Measurements from ENCODE around the gene ZNF688. TPM values are rescaled to one million over a fixed set of nuclear protein-coding genes. Genes with fewer than 3 reads are reported as not detected.

ZNF688 gene
- polyA plus RNA-seq, 4 donors = 10.4 to 14.4 (median 12.7) TPM

DNA sequence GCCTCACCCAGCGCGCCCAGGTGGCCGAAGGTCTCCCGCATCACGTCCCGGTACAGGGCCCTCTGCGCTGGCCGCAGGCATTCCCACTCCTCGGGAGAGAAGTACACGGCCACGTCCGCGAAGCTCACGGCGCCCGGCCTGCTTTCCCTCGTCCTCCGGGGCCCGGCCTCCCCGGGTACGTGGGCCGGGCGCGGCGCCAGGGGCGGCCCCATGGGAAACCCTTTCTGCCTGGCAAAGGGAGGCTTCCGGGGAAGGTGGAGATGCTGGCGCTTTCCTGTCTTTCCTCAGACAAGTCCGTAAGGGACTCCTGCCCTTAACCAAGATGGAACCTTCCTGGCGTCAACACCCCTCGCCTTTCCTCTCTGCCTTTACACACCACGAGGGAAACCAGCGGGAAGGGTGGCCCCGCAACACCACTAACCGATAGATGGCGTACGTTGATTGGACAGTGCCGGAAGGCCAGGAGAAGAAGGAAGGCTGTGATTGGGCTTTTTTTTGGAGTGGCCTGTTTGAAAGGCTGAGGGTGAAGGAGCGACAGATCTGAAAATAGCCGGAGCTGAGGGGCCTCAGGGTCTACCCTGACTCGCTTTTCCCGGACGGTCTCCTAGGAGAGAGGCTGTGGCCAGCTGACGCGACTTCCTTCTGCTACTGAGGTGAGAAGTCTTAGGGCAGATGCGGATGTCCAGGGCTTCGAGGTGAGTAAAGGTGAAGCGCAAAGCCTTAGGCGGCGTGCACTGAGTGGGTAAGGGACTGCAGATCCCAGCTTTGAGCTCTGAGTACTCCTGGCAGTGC is 14.1 kb upstream of the ZNF688 start, which contains the start of gene ZNF785:
ZNF785 (minus strand) TSS at position 298 of the 792 bp plus-strand sequence; CDS start at position 212, 86 bp downstream.
- DNase-seq (ENCODE audit: low read depth in 4 of 4, low spot score in 3 of 4) = peak; percentile 94 to 99 (median 99)

DNA sequence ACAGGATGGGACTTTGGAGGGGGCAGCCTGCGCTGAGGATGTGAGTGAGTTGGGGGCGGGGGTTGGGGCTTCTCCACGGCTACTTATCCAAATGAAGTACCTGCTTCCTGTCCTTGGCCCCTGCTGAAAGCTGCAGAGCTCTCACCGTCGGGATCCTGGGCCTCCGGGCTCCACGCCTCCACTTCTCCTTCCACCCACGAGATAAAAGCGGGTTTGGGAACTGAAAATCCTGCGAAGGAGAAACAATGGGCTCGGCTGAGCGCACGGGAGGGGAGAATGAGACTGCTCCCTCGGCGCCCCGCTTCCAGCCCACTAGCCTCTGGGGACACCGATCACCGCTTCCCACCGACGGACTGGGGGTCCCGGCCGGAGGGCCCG is 13.5 kb upstream of the ZNF688 start:
- DNase-seq (ENCODE audit: low read depth in 4 of 4, low spot score in 3 of 4) = peak in 1 of 4 donors; percentile 11

DNA sequence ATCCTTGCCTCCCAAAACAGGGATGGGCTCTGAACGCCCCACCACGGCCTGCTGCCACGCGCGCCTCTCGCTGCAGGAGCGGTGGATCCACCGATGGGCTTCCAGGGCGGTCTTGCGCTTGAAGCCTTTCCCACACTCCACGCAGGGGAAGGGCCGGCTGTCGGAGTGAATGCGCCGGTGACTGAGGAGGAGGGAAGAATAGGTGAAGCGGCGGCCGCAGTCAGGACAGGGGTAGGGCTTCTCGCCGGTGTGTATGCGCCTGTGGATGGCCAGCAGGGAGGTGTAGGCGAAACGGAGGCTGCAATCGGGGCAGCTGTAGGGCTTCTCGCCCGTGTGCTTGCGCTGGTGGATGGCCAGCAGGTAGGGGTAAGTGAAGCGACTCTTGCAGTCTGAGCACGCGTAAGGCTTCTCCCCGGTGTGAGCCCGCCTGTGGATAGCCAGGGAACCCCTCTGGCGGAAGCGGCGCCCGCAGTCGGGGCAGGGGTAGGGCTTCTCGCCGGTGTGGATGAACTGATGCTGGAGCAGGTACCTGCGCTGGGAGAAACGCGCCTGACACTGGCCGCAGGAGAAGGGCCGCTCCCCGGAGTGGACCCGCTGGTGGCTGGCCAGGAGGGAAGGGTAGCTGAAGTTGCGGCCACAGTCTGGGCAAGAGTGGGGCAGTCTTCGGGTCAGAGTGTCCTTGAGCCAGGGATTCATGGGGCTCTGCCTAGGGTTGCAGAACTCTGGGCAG is 11.3 kb upstream of the ZNF688 start:
- no peak for DNase-seq (ENCODE audit: low read depth in 4 of 4, low spot score in 3 of 4)

DNA sequence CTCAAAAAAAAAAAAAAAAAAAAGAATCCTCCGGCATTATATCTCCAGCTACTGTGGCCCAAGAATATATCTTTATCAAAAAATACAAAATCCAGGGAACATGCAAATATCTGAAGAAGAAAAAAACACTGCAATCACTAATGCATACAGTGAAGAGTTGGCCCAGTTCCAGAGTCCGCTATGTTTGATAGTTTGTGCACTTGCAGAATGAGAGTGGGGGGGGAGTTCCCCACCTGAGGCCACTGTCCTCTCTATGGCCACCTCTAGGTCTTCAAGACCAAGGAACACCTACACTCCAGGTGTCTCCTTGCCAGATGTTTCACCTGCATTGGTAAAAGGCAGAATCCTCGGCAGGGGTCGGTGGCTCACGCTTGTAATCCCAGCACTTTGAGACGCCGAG is 9.9 kb upstream of the ZNF688 start:
- no peak for DNase-seq (ENCODE audit: low read depth in 4 of 4, low spot score in 3 of 4)

DNA sequence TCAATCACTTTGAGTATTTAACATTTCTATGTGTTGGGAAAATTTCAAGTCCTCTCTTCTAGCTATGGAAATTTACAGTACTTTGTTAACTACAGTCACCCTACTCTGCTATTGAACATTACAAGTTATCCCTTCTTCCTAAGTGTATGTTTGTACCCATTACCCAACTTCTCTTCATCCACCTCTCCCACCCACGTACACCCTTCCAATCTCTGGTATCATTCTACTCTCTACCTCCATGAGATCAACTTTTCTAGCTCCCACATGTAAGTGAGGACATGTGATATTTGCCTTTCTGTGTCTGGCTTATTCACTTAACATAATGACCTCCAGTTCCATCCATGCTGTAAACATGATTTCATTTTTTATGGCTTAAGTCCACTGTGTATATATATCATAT is 3.2 kb upstream of the ZNF688 start:
- DNase-seq (ENCODE audit: low read depth in 4 of 4, low spot score in 3 of 4) = no peak

DNA sequence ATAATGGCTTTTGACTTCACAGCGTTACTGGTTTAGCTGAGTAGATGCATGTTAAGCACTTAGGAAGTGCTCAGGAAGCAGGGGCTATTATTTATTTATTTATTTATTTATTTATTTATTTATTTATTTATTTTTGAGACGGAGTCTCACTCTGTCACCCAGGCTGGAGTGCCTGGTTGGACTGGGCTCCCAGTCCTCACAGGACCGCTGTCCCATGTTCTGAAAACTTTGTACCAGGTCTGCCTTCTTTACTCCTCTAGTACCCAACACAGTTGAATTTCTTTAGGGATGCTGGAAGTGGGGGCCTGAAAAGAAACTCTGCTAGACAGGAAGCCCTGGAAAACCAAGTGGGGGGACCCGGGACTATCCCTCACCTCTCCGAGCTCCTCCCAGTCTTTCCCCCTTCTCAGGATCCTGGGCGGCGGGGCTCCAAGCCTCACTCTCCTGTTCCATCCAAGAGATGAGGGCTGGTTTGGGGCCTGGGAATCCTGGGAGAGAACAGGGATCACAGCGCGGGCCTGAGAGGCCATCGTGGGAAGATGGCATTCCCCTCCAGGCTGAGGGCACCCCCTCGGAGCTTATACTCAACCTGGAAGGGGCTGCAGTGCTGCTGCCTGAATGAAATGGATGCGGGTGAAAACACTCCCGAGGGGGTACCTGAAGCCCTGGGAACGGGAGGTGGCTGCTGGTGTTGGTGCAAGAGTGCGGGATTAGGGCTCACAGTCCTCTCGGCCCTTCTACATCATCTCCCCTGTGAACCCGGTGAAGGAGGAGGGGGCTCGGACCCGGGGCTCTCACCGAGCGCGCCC is 674 bp downstream of the ZNF688 start:
- DNase-seq (ENCODE audit: low read depth in 4 of 4, low spot score in 3 of 4) = peak in 1 of 4 donors; percentile 12

DNA sequence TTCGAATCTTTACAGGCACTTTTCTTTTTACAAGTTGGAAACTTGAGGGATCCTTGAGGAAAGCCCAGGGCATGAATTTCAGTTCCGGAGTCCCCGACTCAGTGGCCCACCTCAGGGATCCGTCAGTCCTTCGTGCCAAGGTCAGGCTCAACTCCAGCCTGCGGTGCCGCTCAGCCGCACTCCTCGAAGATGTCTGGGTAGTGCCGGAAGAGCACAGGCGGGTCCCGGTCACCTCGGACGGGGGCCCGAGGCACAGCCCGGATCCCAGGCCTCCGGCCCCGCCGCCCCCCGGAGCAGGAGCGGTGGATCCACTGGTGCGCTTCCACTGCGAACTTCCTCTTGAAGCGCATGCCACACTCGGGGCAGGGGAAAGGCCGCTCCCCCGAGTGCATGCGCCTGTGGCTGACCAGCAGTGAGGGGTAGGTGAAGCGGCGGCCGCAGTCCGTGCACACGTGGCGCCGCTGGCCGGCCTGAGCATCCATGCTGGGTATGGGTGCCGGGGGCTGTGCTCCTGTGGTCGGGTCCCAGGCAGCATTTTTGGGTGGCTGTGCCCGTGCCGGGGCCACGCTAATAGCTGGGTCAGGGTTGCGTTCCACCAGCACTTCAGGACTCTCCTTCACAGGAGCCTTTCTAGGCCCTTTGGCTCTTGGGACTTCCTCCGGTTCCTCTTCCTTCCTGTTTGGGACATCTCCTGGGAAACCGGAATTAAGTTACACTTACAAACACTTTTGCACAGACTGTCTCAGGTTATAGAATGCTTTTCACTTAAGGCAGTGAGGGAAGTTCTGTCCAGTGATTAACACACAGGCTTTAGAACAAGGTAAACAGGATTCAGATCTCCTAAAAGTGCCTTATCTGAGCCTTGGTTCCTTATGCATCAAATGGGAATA is 1.5 kb downstream of the ZNF688 start:
- DNase-seq (ENCODE audit: low read depth in 4 of 4, low spot score in 3 of 4) = no peak

DNA sequence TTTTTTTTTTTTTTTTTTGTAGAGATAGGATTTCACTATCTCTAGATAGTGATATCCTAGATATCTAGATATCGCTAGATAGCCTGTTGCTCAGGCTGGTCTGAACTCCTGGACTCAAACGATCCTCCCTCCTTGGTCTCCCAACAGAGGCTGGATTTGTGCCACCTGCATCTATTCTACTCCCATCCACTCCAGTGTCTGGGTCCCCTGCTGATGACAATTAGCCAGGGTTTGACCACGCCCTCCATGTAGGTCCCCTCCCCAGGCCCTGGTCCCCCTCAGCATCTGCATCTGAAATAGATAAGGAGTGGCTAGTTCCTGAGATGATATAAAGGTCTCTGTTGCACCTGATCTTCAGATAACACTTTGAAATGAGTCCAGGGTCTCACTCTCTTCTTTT is 2.2 kb downstream of the ZNF688 start:
- DNase-seq (ENCODE audit: low read depth in 4 of 4, low spot score in 3 of 4) = no peak

DNA sequence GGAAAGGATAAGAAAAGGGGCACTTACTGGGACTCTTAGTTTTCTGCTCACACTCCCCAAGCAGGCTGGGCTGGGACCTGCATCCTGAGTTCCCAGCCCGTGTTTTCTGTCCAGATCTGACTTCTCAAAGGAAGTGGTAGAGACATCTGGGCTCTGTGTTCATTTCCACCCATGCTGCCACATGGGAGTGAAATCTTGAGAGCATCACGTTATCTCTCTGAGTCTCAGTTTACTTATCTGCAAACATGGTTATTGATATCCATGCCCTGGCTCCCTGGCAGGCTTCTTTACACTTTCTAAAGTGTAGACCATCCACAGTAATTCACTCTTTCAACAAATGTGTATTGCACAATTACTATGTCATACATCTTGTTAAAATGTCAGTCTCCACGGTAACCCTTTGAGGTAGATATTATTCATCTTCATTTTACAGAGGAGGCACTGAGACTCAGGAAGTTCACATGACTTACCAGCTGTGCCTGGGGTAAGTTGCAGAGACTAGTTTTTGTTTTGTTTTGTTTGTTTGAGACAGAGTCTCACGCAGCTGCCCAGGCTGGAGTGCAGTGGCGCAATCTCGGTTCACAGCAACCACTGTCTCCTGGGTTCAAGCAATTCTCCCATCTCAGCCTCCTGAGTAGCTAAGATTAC is 3.4 kb downstream of the ZNF688 start:
- no peak for DNase-seq (ENCODE audit: low read depth in 4 of 4, low spot score in 3 of 4)

DNA sequence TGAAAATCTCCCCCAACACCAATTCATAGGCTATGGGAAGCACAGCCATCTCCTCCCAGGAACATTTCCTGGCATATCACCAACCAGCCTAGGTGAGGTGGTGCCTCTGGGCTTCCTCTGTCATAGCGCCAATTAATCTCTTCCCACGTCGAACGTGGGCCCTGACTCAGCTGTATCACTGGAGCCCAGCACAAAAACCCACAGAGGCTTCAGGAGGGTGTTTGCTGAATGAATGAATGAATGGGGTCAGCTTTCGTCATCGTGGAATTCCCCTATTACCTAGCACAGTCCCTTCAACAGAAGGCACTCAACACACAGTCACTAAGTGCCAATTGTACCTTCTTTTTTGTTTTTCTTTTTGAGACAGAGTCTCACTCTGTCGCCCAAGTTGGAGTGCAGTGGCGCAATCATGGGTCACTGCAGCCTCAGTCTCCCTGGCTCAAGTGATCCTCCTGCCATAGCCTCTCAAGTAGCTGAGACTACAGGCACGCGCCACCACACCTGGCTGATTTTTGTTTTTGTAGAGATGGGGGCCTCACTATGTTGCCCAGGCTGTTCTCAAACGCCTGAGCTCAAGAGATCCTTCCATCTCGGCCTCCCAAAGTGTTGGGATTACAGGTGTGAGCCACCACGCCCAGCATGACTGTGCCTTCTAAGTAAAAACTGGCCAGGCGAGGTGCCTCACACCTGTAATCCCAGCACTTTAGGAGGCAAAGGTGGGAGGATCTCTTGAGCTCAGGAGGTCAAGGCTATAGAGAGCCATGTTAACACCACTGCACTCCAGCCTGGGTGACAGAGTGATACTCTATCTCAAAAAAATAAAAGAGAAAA is 4.1 kb downstream of the ZNF688 start:
- DNase-seq (ENCODE audit: low read depth in 4 of 4, low spot score in 3 of 4) = no peak

DNA sequence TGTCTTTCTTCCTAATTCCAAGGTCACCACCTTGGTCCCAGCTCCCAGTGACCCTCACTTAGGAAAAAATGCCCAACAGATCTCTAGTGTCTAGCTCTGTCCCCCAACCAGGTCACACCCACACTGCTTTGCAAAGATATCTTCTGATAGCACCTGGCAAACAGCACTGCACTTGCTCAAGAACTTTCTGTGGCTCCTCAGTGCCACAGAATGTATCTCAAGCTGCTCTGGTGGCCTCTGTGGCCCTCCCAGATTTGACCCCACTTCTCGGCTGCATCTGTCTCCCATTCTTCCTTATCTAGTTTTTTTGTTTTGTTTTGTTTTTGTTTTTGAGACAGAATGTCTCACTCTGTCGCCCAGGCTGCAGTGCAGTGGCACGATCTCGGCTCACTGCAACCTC is 5.0 kb downstream of the ZNF688 start:
- no peak for DNase-seq (ENCODE audit: low read depth in 4 of 4, low spot score in 3 of 4)

DNA sequence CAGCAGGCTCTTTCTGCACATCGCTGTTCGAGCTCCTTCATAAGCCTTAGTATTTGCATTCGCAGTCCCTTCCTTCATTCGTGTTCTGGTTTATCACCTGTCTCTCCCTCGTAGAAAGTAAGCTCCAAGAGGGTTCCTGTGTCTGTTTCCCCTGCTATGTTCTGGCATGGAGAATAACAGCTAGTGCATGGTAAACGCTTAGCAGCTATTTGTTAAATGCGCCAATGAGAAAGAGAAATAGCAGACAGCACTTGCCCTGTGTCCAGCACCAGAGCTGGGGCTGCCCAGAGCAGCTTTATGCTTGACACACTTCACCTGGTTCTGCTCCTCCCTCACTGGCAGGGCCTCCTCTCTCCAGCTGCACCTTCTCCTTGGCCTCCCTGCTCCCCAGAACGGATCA is 5.5 kb downstream of the ZNF688 start:
- DNase-seq (ENCODE audit: low read depth in 4 of 4, low spot score in 3 of 4) = no peak

DNA sequence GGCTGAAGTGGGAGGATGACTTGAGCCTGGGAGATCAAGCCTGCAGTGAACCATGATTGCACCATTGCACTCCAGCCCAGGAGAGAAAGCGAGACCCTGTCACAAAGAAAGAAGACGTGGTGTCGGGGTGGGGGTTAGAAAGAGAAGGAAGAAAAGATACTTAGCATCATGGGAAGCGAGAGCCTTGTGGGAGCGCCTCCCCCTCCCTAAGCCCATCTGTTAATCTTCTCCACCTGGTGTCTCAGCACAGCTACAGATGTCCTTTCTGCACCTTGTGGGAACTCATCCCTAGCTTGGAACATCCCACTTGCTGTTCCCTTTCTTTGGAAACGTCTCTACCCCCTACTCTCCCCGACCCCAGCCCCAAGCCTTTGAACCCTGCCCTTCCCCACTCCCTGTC is 6.0 kb downstream of the ZNF688 start:
- no peak for DNase-seq (ENCODE audit: low read depth in 4 of 4, low spot score in 3 of 4)

DNA sequence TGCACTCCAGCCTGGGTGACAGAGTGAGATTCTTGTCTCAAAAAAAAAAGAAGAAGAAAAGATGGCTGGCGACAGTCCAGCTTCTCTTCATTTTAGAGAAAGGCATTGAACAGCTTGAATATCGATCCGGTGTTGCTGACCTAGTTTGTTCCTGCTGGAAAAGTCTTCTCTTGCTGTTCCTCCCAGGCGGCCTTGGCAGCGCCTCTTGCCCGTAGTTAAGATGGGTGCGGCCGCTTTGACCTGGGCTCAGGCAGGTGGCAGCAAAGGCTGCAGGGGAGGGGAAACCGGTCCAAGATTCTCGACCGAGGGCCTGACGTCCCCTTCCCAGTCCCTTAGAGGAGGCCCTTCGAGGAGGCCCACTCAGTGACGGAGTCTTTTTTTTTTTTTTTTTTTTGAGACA is 9.5 kb downstream of the ZNF688 start:
- DNase-seq (ENCODE audit: low read depth in 4 of 4, low spot score in 3 of 4) = no peak

DNA sequence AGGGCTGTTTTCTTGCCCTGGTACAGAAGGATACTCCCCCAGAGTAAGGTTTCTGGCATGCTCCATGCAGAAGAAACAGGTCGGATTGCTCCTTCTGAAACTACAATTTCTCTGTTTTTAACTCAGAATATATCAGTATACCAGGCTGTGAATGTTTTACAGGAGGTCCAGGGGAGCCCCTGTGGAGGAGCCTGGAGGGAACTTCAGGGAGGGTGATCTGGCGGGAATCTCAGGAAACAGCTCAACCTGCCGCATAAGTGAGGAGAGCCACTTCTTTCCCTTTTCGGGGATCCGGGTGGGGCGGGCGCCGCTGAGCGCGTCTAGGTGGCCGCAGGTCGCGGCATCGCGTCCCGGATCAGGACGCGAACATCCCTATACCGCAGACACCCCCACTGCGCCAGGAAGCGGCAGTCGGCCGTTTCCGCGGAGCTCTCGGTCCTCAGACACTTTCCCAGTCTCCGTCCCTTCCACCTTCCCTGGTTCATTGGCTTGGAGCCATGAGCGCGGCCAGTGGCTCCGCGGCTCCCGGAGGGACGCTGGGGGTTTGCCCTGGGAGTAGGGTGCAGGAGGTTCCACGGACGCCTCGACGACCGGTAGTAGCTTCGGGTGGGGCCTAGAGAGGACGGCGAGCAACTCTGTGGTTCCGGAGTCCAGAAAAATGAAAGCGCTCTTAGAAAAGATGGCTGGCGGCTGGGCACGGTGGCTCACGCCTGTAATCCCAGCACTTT is 10.3 kb downstream of the ZNF688 start:
- no peak for DNase-seq (ENCODE audit: low read depth in 4 of 4, low spot score in 3 of 4)

DNA sequence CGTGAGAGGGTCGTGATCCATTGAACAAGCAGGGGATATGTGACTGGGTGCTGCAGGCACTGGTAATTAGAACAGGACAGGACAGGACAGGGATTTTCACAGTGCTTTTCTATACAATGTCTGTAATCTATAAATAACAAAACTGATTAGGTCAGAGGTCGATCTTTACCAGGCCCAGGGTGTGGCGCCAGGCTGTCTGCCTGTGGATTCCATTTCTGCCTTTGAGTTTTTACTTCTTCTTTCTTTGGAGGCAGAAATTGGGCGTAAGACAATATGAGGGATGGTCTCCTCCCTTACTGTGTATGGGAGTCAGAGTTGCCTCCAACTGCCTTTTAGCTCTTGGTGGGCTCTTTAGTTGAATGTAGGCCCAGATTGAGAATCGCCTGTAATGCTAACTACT is 11.8 kb downstream of the ZNF688 start:
- no peak for DNase-seq (ENCODE audit: low read depth in 4 of 4, low spot score in 3 of 4)

DNA sequence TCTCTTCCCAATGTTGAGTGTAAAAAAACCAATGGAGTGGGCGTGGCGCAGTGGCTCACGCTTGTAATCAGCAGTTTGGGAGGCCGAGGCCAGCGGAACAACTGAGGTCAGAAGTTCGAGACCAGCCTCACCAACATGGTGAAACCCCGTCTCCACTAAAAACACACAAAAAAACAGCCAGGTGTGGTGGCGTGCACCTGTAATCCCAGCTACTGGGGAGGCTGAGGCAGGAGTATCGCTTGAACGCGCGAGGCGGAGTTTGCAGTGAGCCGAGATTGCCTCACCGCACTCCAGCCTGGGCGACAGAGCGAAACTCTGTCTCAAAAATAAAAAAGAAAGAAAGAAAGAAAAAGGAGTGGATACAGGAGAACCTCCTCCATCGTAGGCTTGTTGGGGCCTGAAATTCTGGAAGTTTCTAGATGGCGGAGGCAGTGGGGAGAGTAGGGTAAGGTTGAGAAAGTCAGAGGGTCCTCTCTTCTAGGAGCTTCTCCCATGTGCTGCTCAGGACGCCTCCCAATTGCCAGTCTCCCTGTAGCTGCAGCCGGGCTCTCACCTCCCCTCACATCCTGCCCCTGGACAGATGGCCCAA is 12.6 kb downstream of the ZNF688 start:
- no peak for DNase-seq (ENCODE audit: low read depth in 4 of 4, low spot score in 3 of 4)
